KOPT-K1 (cell line): ENCODE results near the gene TMTC1.
"Not testable (repeated sequence)": the region's sequence is repeated elsewhere in the genome, so short reads cannot be mapped to it uniquely, and the experiment has no call there.

Experiments
- H3K27ac ChIP-seq: fragments of 200-600 bp; sonication (generic); 2 replicates; pipeline ENCODE4 v1.5.1; 2016; ENCODE audit warnings: antibody characterized with exemption, mild to moderate bottlenecking, low read depth, low read length; ENCODE audit not compliant: poor library complexity, severe bottlenecking
- H3K36me3 ChIP-seq: fragments of 200-600 bp; sonication (generic); 2 replicates; pipeline ENCODE4 v1.5.1; 2017; ENCODE audit warnings: antibody characterized with exemption, mild to moderate bottlenecking, low read length, moderate library complexity; ENCODE audit not compliant: insufficient read depth
- H3K9me3 ChIP-seq: fragments of 200-600 bp; sonication (generic); 2 replicates; pipeline ENCODE4 v1.5.1; 2017; ENCODE audit warnings: antibody characterized with exemption, low read length, mild to moderate bottlenecking; ENCODE audit not compliant: insufficient read depth, poor library complexity, severe bottlenecking

Gene TMTC1

GRCh38 chr12:29783773-29784666, at the start of gene TMTC1:
Gene TMTC1, minus strand, starts transcription at chr12:29783942. Its CDS starts 191 bp downstream, at chr12:29783751.
- Histone ChIP-seq H3K27ac (no peak within 1 kb of the TSS), H3K36me3 (no peaks in the 10 kb centered on the region), H3K9me3 (peaks cover 4% of the 10 kb centered on the region)

GRCh38 chr12:29831173-29831572, 47.4 kb upstream of the TMTC1 start:
- no peak overlapping the region for H3K27ac ChIP-seq
- no peaks in the 10 kb centered on the region for H3K9me3 ChIP-seq
- no peaks in the 10 kb centered on the region for H3K36me3 ChIP-seq

GRCh38 chr12:29830391-29830790, 46.6 kb upstream of the TMTC1 start:
- no peak overlapping the region for H3K27ac ChIP-seq
- no peaks in the 10 kb centered on the region for H3K9me3 ChIP-seq
- H3K36me3 ChIP-seq: no peaks in the 10 kb centered on the region

- Histone ChIP-seq H3K36me3 (no peaks in the 10 kb centered on the region), H3K9me3 (no peaks in the 10 kb centered on the region), H3K27ac (no peak overlapping the region)
Measured at GRCh38 chr12:29818916-29819623, 35.3 kb upstream of the TMTC1 start.

GRCh38 chr12:29816874-29817725, 33.4 kb upstream of the TMTC1 start:
- Histone ChIP-seq H3K27ac (no peak overlapping the region), H3K36me3 (no peaks in the 10 kb centered on the region), H3K9me3 (no peaks in the 10 kb centered on the region)

- H3K27ac ChIP-seq, H3K9me3 ChIP-seq, H3K36me3 ChIP-seq: not testable (repeated sequence)
Measured at GRCh38 chr12:29809616-29810361, 26.0 kb upstream of the TMTC1 start.

- H3K36me3 ChIP-seq: no peaks in the 10 kb centered on the region
- no peak overlapping the region for H3K27ac ChIP-seq
- no peaks in the 10 kb centered on the region for H3K9me3 ChIP-seq
Measured at GRCh38 chr12:29807129-29807528, 23.4 kb upstream of the TMTC1 start.

- H3K27ac ChIP-seq: no peak overlapping the region
- H3K36me3 ChIP-seq: no peaks in the 10 kb centered on the region
- H3K9me3 ChIP-seq: no peaks in the 10 kb centered on the region
Measured at GRCh38 chr12:29804019-29804418, 20.3 kb upstream of the TMTC1 start.

GRCh38 chr12:29799591-29799990, 15.8 kb upstream of the TMTC1 start:
- Histone ChIP-seq H3K9me3 (no peaks in the 10 kb centered on the region), H3K36me3 (no peaks in the 10 kb centered on the region), H3K27ac (no peak overlapping the region)

- H3K27ac ChIP-seq: no peak overlapping the region
- H3K36me3 ChIP-seq: no peaks in the 10 kb centered on the region
- peaks cover 14% of the 10 kb centered on the region for H3K9me3 ChIP-seq
Measured at GRCh38 chr12:29797565-29798355, 14.0 kb upstream of the TMTC1 start.

GRCh38 chr12:29796823-29797263, 13.1 kb upstream of the TMTC1 start:
- H3K9me3 ChIP-seq: peaks cover 24% of the 10 kb centered on the region
- no peak overlapping the region for H3K27ac ChIP-seq
- no peaks in the 10 kb centered on the region for H3K36me3 ChIP-seq

GRCh38 chr12:29795715-29796114, 12.0 kb upstream of the TMTC1 start:
- Histone ChIP-seq H3K36me3 (no peaks in the 10 kb centered on the region), H3K27ac (no peak overlapping the region), H3K9me3 (peaks cover 35% of the 10 kb centered on the region)

- H3K27ac ChIP-seq: no peak overlapping the region
- H3K36me3 ChIP-seq: no peaks in the 10 kb centered on the region
- H3K9me3 ChIP-seq: peaks cover 37% of the 10 kb centered on the region
Measured at GRCh38 chr12:29794862-29795261, 11.1 kb upstream of the TMTC1 start.

- Histone ChIP-seq H3K9me3 (peaks cover 37% of the 10 kb centered on the region), H3K36me3 (no peaks in the 10 kb centered on the region), H3K27ac (no peak overlapping the region)
Measured at GRCh38 chr12:29792853-29793252, 9.1 kb upstream of the TMTC1 start.
